ENCODE measurements around the gene CSF2.
A peak's percentile ranks its signal among the peaks of the same experiment; 100 is the strongest.
"Not testable (repeated sequence)": the region's sequence is repeated elsewhere in the genome, so short reads cannot be mapped to it uniquely, and the experiment has no call there.

Gene CSF2

GRCh38 chr5:132093271-132093670, 19.7 kb downstream of the CSF2 start:
- no peak for DNase-seq

- no peak for DNase-seq
These were observed 20.9 kb downstream of the CSF2 start for GRCh38 chr5:132094393-132095076.

- DNase-seq: no peak
These were observed 21.5 kb downstream of the CSF2 start for GRCh38 chr5:132095077-132095410.

GRCh38 chr5:132095424-132095972, 21.9 kb downstream of the CSF2 start:
- DNase-seq: peak; percentile 78

- no peak for DNase-seq
These were observed 23.3 kb downstream of the CSF2 start for GRCh38 chr5:132096904-132097303.

GRCh38 chr5:132098151-132098594, 24.6 kb downstream of the CSF2 start:
- peak; percentile 71 for DNase-seq

- no peak for DNase-seq
These were observed 25.0 kb downstream of the CSF2 start for GRCh38 chr5:132098621-132099020.

- DNase-seq: no peak
These were observed 25.6 kb downstream of the CSF2 start for GRCh38 chr5:132099076-132099748.

GRCh38 chr5:132099905-132100304, 26.3 kb downstream of the CSF2 start:
- DNase-seq: no peak

GRCh38 chr5:132100672-132101261, 27.2 kb downstream of the CSF2 start:
- no peak for DNase-seq

- DNase-seq: no peak
These were observed 27.8 kb downstream of the CSF2 start for GRCh38 chr5:132101385-132101880.

- DNase-seq: no peak
These were observed 28.6 kb downstream of the CSF2 start for GRCh38 chr5:132102101-132102701.

- no peak for DNase-seq
These were observed 29.3 kb downstream of the CSF2 start for GRCh38 chr5:132102944-132103331.

- DNase-seq: peak; percentile 68
These were observed 29.9 kb downstream of the CSF2 start for GRCh38 chr5:132103332-132103951.

GRCh38 chr5:132103969-132104391, 30.4 kb downstream of the CSF2 start:
- DNase-seq: no peak

GRCh38 chr5:132104556-132104955, 31.0 kb downstream of the CSF2 start:
- no peak for DNase-seq

GRCh38 chr5:132105688-132106087, 32.1 kb downstream of the CSF2 start:
- DNase-seq: peak; percentile 26

- not testable (repeated sequence) for DNase-seq
These were observed 34.9 kb downstream of the CSF2 start for GRCh38 chr5:132108495-132108894.

- DNase-seq: not testable (repeated sequence)
These were observed 35.4 kb downstream of the CSF2 start for GRCh38 chr5:132108957-132109356.

- DNase-seq: no peak
These were observed 36.0 kb downstream of the CSF2 start for GRCh38 chr5:132109494-132110053.

GRCh38 chr5:132110195-132110594, 36.6 kb downstream of the CSF2 start:
- no peak for DNase-seq

- no peak for DNase-seq
These were observed 37.3 kb downstream of the CSF2 start for GRCh38 chr5:132110930-132111329.

GRCh38 chr5:132112111-132112510, 38.5 kb downstream of the CSF2 start:
- DNase-seq: no peak
